GM12892 (cell line): ENCODE data around the gene YARS1.

Source experiments
- POLR2A ChIP-seq: IDR thresholded peaks from 2 replicates; pipeline ENCODE4 v1.6.1; 2011; ENCODE audit warnings: low read depth, low read length, control low read depth
- POLR2AphosphoS5 ChIP-seq: IDR thresholded peaks from 2 replicates; pipeline ENCODE4 v1.6.1; 2011; ENCODE audit warnings: low read depth, low read length, control low read depth
- TAF1 ChIP-seq: IDR thresholded peaks from 2 replicates; pipeline ENCODE4 v1.6.1; 2011; ENCODE audit warnings: low read depth, mild to moderate bottlenecking, control low read depth, low read length, borderline replicate concordance

- TF ChIP-seq POLR2A: no peak
- TF ChIP-seq TAF1: no peak
- TF ChIP-seq POLR2AphosphoS5: no peak
Observed at GRCh38 chr1:32763221-32763620, 53.9 kb downstream of the YARS1 start.
